Fibroblast of the aortic adventitia (primary cell): ENCODE data around the gene USP6NL. TPM values are rescaled to one million over a fixed set of nuclear protein-coding genes. Genes with fewer than 3 reads are reported as not detected.

ENCODE experiments used
- DNase-seq: peaks from one replicate; pipeline ENCODE4 v3.0.0-alpha.2; 2010; ENCODE audit warnings: low read depth
- H3K4me3 ChIP-seq: 2 replicates; pipeline ENCODE4 v1.5.1; 2011; ENCODE audit warnings: low read depth, mild to moderate bottlenecking, control low read depth, low read length, moderate library complexity
- CTCF ChIP-seq: IDR thresholded peaks from 2 replicates; pipeline ENCODE4 v1.5.1; 2011; ENCODE audit warnings: mild to moderate bottlenecking, low read length, control low read depth, inconsistent platforms; ENCODE audit not compliant: insufficient read depth
- total RNA-seq: library from RNA; depleted of rRNA; stranded (reverse); fragments of >200 nt; gene quantifications from 2 replicates; pipeline ENCODE4 v1.2.3, GENCODE V29; 2012; ENCODE audit warnings: low replicate concordance

USP6NL gene
- total RNA-seq, 1 donor, result 15.2 TPM

GRCh38 chr10:11557513-11557912 lies 53.9 kb downstream of the USP6NL start:
- DNase-seq, result no peak
- TF ChIP-seq CTCF, result no peak
- H3K4me3 ChIP-seq, result no peak overlapping the region

DNA sequence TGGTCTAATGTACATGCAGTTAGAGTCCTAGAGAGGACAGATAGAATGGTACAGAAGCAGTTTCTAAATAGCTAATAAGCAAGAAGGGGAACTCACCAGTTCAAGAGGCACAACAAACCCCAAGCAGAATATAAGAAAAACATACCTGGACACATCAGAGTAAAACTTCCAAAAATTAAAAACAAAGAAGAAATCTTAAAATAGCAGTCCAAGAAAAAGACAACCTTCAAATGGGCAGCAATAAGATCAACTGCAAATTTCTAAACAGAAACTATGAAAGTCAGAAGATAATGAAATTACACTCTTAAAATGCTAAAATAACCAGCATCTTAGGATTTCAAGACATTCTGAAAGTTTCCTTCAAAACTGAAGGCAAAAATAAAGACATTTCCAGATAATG lies 55.9 kb downstream of the USP6NL start:
- DNase-seq, result no peak
- TF ChIP-seq CTCF, result no peak
- H3K4me3 ChIP-seq, result no peak overlapping the region

DNA sequence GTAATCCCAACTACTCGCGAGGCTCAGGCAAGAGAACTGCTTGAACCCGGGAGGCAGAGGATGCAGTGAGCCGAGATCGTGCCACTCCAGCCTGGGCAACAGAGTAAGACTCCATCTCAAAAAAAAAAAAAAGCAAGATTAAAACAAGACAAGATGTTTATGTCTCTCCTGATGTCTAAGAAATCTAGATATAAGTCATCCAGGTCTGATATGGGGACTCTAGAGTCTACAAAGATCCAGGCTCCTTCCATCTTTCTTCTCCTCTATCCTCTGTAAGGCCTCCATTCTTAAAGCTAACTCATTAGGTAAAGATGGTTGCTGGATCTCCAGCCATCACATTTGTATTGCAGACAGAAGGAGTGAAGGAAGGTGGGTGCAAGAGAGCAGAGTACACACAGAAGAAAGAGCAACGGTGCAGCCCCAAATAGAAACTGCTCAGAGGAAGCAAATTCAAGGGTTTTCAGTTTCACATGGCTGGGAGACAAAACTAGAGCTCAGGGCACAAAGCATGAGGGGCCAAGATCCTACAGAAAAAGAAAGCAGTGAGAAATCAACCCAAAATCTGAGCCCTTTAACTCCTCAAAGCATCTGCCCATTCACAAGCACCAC lies 57.6 kb downstream of the USP6NL start:
- H3K4me3 ChIP-seq, result no peak overlapping the region
- no peak for DNase-seq
- no peak for TF ChIP-seq CTCF

GRCh38 chr10:11551916-11552602 lies 59.4 kb downstream of the USP6NL start:
- peak; percentile 95 for DNase-seq
- peak overlapping the region; percentile 7 for H3K4me3 ChIP-seq
- no peak for TF ChIP-seq CTCF

DNA sequence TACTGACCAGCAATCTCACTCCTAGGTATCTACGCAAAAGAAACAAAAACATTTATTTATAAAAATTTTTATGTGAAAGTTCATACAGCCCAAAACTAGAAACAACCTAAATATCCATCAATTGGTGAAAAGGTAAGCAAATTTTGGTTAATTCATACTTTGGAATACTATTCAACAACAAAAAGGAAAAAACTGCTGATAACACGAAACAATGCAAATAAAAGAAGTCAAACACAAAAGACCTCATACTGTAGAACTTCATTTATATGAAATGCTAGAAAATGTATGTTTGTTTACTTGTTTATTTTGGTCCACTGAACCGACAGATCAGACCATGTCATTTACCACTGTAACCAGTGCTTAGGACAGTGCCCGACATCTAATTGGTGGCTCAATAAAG lies 60.3 kb downstream of the USP6NL start:
- no peak overlapping the region for H3K4me3 ChIP-seq
- DNase-seq, result no peak
- TF ChIP-seq CTCF, result no peak

DNA sequence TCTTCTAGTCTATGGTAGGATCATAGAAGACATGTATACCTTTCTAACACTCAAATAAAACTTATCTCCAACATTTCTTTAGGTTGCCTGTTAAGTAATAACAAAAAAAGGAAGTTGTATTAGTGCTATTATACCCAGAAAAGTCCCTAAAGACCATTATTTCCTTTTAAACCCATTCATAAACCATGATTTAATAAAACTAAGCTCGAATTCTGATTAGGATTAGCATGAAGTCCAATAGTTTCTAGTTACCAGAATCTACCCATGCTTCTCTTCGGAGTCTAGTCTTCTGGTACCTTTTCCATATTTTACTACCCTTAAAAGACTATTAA lies 62.7 kb downstream of the USP6NL start:
- DNase-seq, result no peak
- no peak for TF ChIP-seq CTCF
- H3K4me3 ChIP-seq, result no peak overlapping the region
